Glomerular endothelial cell (primary cell): ENCODE data around the gene PCDHB1. TPM values are rescaled to one million over a fixed set of nuclear protein-coding genes. Genes with fewer than 3 reads are reported as not detected.
"Not testable (repeated sequence)": the region's sequence is repeated elsewhere in the genome, so short reads cannot be mapped to it uniquely, and the experiment has no call there.

Experiments used
- DNase-seq: peaks from one replicate; pipeline ENCODE4 v3.0.0-alpha.2; 2011; ENCODE audit warnings: low read depth, low spot score; ENCODE audit errors: extremely low read depth
- total RNA-seq: library from RNA; depleted of rRNA; stranded (reverse); fragments of >200 nt; gene quantifications from 2 replicates; pipeline ENCODE4 v1.2.3, GENCODE V29; 2015

PCDHB1 gene
- total RNA-seq, 1 donor from 2014 or later, result not detected

DNA sequence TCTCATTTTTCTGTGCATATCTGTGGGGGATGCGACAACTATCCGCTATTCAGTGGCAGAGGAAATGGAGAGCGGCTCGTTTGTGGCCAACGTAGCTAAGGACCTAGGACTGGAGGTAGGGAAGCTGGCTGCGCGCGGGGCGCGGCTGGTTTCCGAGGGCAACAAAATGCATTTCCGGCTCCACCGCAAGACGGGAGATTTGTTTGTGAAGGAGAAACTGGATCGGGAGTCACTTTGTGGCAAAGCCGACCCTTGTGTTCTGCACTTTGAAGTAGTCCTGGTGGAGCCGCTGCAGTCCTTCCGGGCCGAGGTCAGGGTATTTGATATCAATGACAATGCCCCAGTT, 320 bp downstream of the PCDHB1 start:
- DNase-seq, result no peak

DNA sequence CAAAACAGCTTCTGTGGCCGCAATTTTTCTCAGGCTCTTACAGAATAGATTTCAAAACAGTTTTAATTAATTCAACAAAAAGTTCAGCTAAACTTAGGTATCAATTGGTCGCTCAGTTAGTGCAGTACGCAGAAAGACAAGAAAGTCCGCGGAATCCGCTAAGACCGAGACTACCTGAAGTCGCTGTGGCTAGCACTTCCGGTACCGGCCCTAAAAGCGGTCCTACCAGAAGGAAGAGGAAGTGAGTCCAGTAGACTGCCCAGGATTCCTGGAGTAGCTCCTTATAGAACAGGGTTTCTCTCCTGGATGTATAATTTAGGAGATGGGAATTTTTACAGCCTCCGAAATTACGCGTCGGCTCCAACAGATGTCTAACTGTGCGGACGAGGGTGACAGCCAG, 26.7 kb downstream of the PCDHB1 start:
- DNase-seq, result no peak

- DNase-seq, result no peak
These were observed 31.1 kb downstream of the PCDHB1 start for GRCh38 chr5:141082228-141082627.

DNA sequence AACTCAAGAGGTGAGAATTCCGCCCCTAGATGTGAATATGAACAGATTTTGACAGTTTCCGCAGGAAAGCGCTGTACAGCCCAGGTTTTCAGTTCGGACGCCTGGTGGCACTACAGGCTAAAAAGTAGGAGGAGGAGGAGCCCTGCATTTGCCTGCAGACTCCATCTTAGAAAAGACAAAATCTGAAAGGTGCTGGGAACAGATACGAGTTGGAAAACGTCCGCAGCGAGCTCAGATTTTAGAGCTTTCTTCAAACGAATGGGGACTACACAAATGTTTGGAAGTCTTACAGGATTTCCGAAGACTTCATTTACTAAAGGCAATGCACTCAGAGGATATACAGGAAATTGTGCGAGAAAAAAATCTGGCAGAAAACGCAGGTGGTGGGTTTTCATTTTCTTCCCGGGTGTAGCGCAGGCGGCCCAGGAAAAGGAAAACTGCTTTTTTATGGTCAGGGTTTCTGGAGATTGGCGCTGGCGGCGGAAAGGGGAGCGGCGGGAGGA, 33.4 kb downstream of the PCDHB1 start:
- peak; percentile 3 for DNase-seq

- no peak for DNase-seq
These were observed 43.5 kb downstream of the PCDHB1 start, which contains the start of gene PCDHB2 for GRCh38 chr5:141094481-141095262. Gene PCDHB2 (plus strand): TSS chr5:141094615. CDS start chr5:141094791, 176 bp downstream.

GRCh38 chr5:141095263-141095641, 44.1 kb downstream of the PCDHB1 start:
- DNase-seq, result no peak

- not testable (repeated sequence) for DNase-seq
These were observed 45.0 kb downstream of the PCDHB1 start for GRCh38 chr5:141096181-141096580.

GRCh38 chr5:141096586-141096985, 45.4 kb downstream of the PCDHB1 start:
- not testable (repeated sequence) for DNase-seq

GRCh38 chr5:141100243-141100805, 49.1 kb downstream of the PCDHB1 start, which contains the start of gene PCDHB3:
Gene PCDHB3 (plus strand): TSS chr5:141100473. CDS start chr5:141100650, 177 bp downstream.
- DNase-seq, result no peak

DNA sequence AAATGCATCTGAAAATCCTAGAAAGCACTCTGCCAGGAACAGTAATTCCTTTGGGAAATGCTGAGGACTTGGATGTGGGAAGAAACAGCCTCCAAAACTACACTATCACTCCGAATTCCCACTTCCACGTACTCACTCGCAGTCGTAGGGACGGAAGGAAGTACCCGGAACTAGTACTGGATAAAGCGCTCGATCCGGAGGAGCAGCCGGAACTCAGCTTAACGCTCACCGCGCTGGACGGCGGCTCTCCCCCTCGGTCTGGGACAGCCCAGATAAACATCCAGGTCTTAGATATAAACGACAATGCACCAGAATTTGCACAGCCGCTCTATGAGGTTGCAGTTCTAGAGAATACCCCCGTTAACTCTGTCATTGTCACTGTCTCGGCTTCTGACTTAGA, 49.9 kb downstream of the PCDHB1 start:
- DNase-seq, result no peak

DNA sequence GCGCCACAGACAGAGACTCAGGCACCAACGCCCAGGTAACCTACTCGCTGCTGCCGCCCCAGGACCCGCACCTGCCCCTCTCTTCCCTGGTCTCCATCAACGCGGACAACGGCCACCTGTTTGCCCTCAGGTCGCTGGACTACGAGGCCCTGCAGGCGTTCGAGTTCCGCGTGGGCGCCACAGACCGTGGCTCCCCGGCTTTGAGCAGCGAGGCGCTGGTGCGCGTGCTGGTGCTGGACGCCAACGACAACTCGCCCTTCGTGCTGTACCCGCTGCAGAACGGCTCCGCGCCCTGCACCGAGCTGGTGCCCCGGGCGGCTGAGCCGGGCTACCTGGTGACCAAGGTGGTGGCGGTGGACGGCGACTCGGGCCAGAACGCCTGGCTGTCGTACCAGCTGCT, 50.9 kb downstream of the PCDHB1 start:
- not testable (repeated sequence) for DNase-seq

DNA sequence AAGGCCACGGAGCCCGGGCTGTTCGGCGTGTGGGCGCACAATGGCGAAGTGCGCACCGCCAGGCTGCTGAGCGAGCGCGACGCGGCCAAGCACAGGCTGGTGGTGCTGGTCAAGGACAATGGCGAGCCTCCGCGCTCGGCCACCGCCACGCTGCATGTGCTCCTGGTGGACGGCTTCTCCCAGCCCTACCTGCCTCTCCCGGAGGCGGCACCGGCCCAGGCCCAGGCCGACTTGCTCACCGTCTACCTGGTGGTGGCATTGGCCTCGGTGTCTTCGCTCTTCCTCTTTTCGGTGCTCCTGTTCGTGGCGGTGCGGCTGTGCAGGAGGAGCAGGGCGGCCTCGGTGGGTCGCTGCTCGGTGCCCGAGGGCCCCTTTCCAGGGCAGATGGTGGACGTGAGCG, 51.3 kb downstream of the PCDHB1 start:
- DNase-seq, result not testable (repeated sequence)

DNA sequence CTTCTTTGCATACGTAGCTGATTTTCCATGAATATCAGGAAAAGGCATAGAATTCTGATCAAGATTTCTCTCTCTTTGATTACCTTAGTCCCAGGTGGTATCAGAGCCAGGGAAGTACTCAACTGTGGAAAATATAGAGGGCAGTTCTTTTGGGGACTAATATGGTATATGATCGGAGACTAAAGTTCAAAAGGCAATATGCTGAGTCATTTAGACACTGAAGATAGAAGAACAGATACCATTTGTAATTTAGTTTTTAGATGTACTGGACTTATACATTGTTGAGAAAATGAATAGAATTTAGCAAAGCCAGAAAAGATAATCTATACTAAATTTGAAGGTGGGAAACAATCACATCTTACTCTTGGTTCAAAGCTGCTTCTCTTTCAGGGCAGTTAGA, 54.2 kb downstream of the PCDHB1 start:
- no peak for DNase-seq

Other genes with a start within 250 kb of the PCDHB1 start
- 0.29 TPM in 1 of 2 replicates, not detected in the other for gene PCDHA4, start 244.3 kb upstream of the PCDHB1 start, total RNA-seq
- gene PCDHA5, start 229.8 kb upstream of the PCDHB1 start, total RNA-seq, result 0.18 TPM in 1 of 2 replicates, not detected in the other
- 0.23 and 0.58 TPM in 2 replicates for gene PCDHA6, start 223.4 kb upstream of the PCDHB1 start, total RNA-seq
- gene PCDHA7, start 217.1 kb upstream of the PCDHB1 start, total RNA-seq, result 0.05 and 0.64 TPM in 2 replicates
- 0.18 TPM in 1 of 2 replicates, not detected in the other for gene PCDHA8, start 210.2 kb upstream of the PCDHB1 start, total RNA-seq
- 0.06 and 0.19 TPM in 2 replicates for gene PCDHA9, start 203.0 kb upstream of the PCDHB1 start, total RNA-seq
- gene PCDHA10, start 195.5 kb upstream of the PCDHB1 start, total RNA-seq, result under 0.01 and 0.47 TPM in 2 replicates
- 0.23 TPM in 1 of 2 replicates, not detected in the other for gene PCDHA11, start 182.4 kb upstream of the PCDHB1 start, total RNA-seq
- not detected in 2 replicates for gene PCDHA12, start 176.1 kb upstream of the PCDHB1 start, total RNA-seq
- 0.10 and 0.12 TPM in 2 replicates for gene PCDHA13, start 169.2 kb upstream of the PCDHB1 start, total RNA-seq
- gene PCDHAC1, start 125.1 kb upstream of the PCDHB1 start, total RNA-seq, result 0.06 TPM in 1 of 2 replicates, not detected in the other
- not detected in 2 replicates for gene PCDHAC2, start 84.9 kb upstream of the PCDHB1 start, total RNA-seq
- gene PCDHB2, start 43.2 kb downstream of the PCDHB1 start, total RNA-seq, result 0.12 and 0.15 TPM in 2 replicates
- gene PCDHB3, start 49.1 kb downstream of the PCDHB1 start, total RNA-seq, result 0.23 and 0.58 TPM in 2 replicates
- 0.10 and 0.53 TPM in 2 replicates for gene PCDHB4, start 70.4 kb downstream of the PCDHB1 start, total RNA-seq
- 2.5 and 4.1 TPM in 2 replicates for gene PCDHB5, start 83.8 kb downstream of the PCDHB1 start, total RNA-seq
- gene PCDHB6, start 98.7 kb downstream of the PCDHB1 start, total RNA-seq, result 0.05 and 0.06 TPM in 2 replicates
- 1.6 and 2.4 TPM in 2 replicates for gene PCDHB7, start 121.3 kb downstream of the PCDHB1 start, total RNA-seq
- gene PCDHB8, start 126.4 kb downstream of the PCDHB1 start, total RNA-seq, result 0.34 and 0.88 TPM in 2 replicates
- gene PCDHB16, start 131.0 kb downstream of the PCDHB1 start, total RNA-seq, result 0.05 and 1.1 TPM in 2 replicates
- gene PCDHB9, start 135.8 kb downstream of the PCDHB1 start, total RNA-seq, result 0.15 and 0.41 TPM in 2 replicates
- 1.1 and 1.3 TPM in 2 replicates for gene PCDHB10, start 141.0 kb downstream of the PCDHB1 start, total RNA-seq
- gene PCDHB11, start 148.3 kb downstream of the PCDHB1 start, total RNA-seq, result 0.58 and 1.5 TPM in 2 replicates
- 0.19 and 0.58 TPM in 2 replicates for gene PCDHB12, start 157.3 kb downstream of the PCDHB1 start, total RNA-seq
- 1.8 and 3.0 TPM in 2 replicates for gene PCDHB13, start 162.5 kb downstream of the PCDHB1 start, total RNA-seq
- 1.6 and 6.7 TPM in 2 replicates for gene PCDHB14, start 172.0 kb downstream of the PCDHB1 start, total RNA-seq
- gene PCDHB15, start 194.0 kb downstream of the PCDHB1 start, total RNA-seq, result 0.97 and 1.7 TPM in 2 replicates